WERI-Rb-1 (cell line): ENCODE measurements around the gene YTHDC2.

ENCODE experiments used
- DNase-seq: peaks from one replicate; pipeline ENCODE4 v3.0.0-alpha.2; 2020
- H3K27ac ChIP-seq: fragments of 250-450 bp; sonication (Bioruptor Pico); 2 replicates; pipeline ENCODE4 v1.5.1; 2020; ENCODE audit warnings: mild to moderate bottlenecking, moderate library complexity
- H3K27me3 ChIP-seq: fragments of 250-450 bp; sonication (Bioruptor Pico); 2 replicates; pipeline ENCODE4 v1.5.1; 2021; ENCODE audit warnings: mild to moderate bottlenecking, low read depth, moderate library complexity; ENCODE audit not compliant: insufficient read depth, severe bottlenecking
- H3K36me3 ChIP-seq: fragments of 250-450 bp; sonication (Bioruptor Pico); 2 replicates; pipeline ENCODE4 v1.5.1; 2020; ENCODE audit warnings: mild to moderate bottlenecking, moderate library complexity
- H3K4me3 ChIP-seq: 2 replicates; pipeline ENCODE4 v1.5.1; 2011; ENCODE audit warnings: low read depth, mild to moderate bottlenecking, control low read depth, low read length
- H3K9me3 ChIP-seq: fragments of 250-450 bp; sonication (Bioruptor Pico); 2 replicates; pipeline ENCODE4 v1.5.1; 2021; ENCODE audit warnings: mild to moderate bottlenecking, moderate library complexity; ENCODE audit not compliant: severe bottlenecking
- CTCF ChIP-seq: IDR thresholded peaks from 2 replicates; pipeline ENCODE4 v1.5.1; 2011; ENCODE audit warnings: low read depth, mild to moderate bottlenecking, control low read depth, inconsistent platforms, low read length

The YTHDC2 gene

GRCh38 chr5:113519412-113519811 lies 5.9 kb downstream of the YTHDC2 start:
- no peak for TF ChIP-seq CTCF
- Histone ChIP-seq H3K27me3 (no peaks in the 10 kb centered on the region), H3K36me3 (peaks cover 27% of the 10 kb centered on the region), H3K9me3 (no peaks in the 10 kb centered on the region), H3K4me3 (no peak overlapping the region), H3K27ac (no peak overlapping the region)
- no peak for DNase-seq

- no peak for TF ChIP-seq CTCF
- DNase-seq: no peak
- Histone ChIP-seq H3K27ac (no peak overlapping the region), H3K9me3 (no peaks in the 10 kb centered on the region), H3K4me3 (no peak overlapping the region), H3K36me3 (peaks cover 24% of the 10 kb centered on the region), H3K27me3 (no peaks in the 10 kb centered on the region)
Measured at GRCh38 chr5:113520429-113520828, 6.9 kb downstream of the YTHDC2 start.

- no peak for DNase-seq
- no peak for TF ChIP-seq CTCF
- H3K36me3 ChIP-seq: peaks cover 19% of the 10 kb centered on the region
- no peaks in the 10 kb centered on the region for H3K9me3 ChIP-seq
- H3K27me3 ChIP-seq: no peaks in the 10 kb centered on the region
- H3K4me3 ChIP-seq: no peak overlapping the region
- no peak overlapping the region for H3K27ac ChIP-seq
Measured at GRCh38 chr5:113520899-113521298, 7.4 kb downstream of the YTHDC2 start.

GRCh38 chr5:113523168-113523567 lies 9.7 kb downstream of the YTHDC2 start:
- DNase-seq: no peak
- TF ChIP-seq CTCF: no peak
- Histone ChIP-seq H3K4me3 (no peak overlapping the region), H3K9me3 (no peaks in the 10 kb centered on the region), H3K27ac (no peak overlapping the region), H3K36me3 (peaks cover 6% of the 10 kb centered on the region), H3K27me3 (no peaks in the 10 kb centered on the region)

- no peaks in the 10 kb centered on the region for H3K27me3 ChIP-seq
- no peak overlapping the region for H3K4me3 ChIP-seq
- no peak overlapping the region for H3K27ac ChIP-seq
- no peak for TF ChIP-seq CTCF
- peaks cover 6% of the 10 kb centered on the region for H3K36me3 ChIP-seq
- H3K9me3 ChIP-seq: no peaks in the 10 kb centered on the region
- no peak for DNase-seq
Measured at GRCh38 chr5:113524927-113525326, 11.4 kb downstream of the YTHDC2 start.

GRCh38 chr5:113526421-113526820 lies 12.9 kb downstream of the YTHDC2 start:
- H3K27me3 ChIP-seq: no peaks in the 10 kb centered on the region
- no peak for TF ChIP-seq CTCF
- DNase-seq: no peak
- H3K27ac ChIP-seq: no peak overlapping the region
- H3K36me3 ChIP-seq: peaks cover 7% of the 10 kb centered on the region
- no peak overlapping the region for H3K4me3 ChIP-seq
- H3K9me3 ChIP-seq: no peaks in the 10 kb centered on the region
